GM18520 (cell line): ENCODE measurements around the gene GRAMD2A.
A peak's percentile ranks its signal among the peaks of the same experiment; 100 is the strongest.

Experiments used
- ATAC-seq: cut with Tn5 transposase; IDR thresholded peaks from one replicate; pipeline ENCODE4 v1.9.1; 2021; ENCODE audit not compliant: unreplicated experiment

The GRAMD2A gene

DNA sequence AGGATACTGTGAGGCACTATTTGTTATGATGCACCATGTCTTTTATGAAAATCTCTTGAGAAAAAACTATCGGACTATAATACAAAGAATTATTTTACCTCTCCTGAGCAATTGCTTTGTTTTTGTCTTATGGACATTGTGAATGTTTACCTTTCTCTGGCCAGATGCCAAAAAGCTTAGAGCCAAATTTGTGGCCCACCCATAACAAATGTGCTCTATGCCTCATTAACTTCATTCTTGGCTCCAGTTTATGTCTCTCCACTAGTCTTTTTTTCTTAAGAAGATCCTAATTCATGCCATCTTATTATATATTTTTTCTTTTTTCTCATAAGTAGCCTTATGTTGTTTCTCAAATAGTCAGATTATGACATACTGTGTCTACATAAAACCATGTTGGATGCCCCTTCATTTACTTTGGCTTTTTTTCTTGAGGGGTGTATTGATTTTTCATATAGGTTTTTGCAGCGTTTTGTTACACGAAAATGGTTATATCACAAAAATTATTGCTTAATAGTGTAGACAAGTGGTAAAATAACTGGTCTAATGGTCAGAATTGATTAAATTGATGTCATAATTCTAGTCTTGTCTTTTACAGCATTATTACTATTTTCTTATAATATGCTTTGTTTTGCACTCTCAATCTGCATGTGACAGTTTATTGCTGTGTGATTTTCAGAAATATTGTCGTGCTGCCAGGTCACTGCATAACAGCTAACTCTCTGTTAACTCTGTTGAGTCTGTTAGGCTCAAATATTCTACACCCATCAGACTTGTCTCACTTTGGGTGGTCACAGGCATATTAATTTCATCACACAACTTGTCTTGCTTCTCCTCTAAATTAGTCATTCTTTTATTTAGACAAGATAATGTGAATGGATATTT lies 61.2 kb downstream of the GRAMD2A start:
- no peak for ATAC-seq

DNA sequence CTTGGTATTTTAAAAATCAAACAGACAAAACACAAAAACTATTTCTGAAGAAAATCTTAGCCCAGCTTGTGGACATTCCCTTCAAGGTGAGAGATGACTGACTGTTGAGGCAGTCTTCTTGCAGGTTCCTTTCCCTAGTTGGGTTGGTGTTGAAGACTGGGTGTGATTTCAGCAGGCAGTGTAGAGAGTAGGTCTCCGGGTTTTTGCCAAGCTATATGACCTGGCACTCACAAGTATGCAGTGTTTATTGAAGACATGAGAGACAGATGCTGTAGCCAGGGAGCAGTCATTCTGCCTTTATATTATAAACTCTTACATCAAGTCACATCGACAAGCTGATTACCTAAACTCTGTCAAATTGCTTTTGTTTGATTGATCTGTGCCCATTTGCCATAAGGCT lies 61.9 kb downstream of the GRAMD2A start:
- ATAC-seq, result no peak

DNA sequence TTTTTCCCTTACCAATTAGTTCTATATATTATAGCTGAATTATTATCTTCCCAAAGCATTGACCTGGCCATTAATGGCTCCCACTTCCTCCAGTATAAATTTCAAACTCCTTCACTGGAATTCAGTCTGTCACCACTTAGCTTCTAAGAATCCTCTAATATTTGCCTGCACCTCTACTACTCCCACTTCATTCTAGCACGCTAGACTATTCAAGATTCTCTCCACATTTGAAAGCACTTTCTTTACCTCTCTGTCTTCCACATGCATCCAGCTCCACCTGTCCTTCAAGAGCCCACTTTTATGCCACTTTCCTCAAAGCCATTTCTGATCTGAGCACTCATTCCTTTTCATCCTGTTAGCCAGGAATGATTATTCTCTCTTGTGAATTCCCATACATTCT lies 64.4 kb downstream of the GRAMD2A start:
- no peak for ATAC-seq

DNA sequence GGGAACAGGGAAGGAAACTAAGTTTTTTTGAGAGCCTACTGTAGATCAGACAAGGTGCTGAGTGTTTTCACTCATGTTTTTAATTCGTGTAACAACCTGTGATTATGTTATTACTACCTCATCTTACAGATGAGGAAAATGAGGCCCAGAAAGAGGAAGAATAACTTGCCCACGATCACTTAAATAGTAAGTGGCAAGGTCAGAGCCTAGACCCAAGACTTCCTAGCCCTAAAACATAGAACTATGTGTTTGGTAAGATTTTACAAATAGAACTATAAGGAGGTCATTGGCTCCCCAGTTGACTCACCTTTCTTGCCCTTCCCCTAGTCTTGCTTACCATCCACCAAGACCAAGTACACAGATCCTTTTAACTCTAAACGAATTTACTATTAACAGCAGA lies 65.7 kb downstream of the GRAMD2A start:
- ATAC-seq, result no peak

DNA sequence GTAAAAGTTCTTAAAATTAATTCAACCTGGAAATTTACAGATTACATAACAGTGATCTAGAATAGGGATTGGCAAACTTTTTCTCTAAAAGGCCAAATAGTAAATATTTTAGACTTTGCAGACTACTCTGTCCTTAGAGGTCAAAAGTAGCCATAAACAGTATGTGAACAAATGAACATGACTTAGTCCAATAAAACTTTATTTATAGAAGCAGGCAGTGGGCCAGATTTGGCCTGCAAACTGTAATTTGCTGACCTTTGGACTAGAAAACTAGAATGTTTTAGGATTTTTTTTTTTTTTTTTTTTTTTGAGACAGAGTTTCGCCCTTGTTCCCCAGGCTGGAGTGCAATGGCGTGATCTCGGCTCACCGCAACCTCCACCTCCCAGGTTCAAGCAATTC lies 67.3 kb downstream of the GRAMD2A start:
- ATAC-seq, result no peak

DNA sequence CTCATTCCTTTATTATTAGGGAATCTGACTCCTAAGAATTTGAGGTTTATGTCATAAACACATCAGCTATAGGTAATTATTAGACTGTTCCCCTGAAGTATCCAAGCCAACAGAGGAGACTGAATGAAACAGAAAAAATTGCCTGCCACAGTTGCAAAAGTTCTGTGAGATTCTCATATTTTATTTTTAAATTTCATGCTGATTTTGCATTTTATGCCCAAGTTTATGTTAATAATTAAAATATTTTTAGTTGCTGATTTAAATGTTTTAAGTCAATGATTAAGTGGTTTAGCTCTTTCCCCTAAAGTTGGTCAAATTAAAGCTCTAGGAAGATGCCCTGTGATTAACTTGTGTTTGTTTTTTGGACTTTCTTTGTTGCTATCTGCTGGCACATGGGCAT lies 69.2 kb downstream of the GRAMD2A start:
- no peak for ATAC-seq

DNA sequence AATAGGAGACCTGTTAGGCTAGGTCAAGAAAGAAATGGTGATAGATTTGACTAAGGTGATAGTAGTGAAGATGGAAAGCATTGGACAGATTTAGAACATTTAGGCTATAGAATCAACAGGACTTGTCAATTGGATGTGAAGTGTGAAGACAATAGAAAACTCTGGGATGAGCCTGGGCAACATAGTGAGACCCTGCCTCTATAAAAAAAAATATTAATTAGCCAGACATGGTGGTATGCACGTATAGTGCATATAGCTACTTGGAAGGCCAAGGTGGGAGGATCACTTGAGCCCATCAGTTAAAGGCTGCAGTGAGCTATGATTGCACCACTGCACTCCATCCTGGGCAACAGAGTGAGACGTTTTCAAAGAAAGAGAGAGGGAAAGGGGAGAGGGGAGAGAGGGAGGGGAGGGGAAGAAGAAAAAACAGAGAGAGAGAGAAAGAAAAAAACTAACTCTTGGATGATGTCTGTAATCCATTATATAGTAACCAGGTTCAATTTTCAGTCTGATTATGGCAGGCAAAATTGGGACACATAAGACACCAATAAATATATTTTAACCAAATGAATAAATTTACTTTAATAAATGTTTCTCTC lies 69.8 kb downstream of the GRAMD2A start:
- ATAC-seq, result no peak

DNA sequence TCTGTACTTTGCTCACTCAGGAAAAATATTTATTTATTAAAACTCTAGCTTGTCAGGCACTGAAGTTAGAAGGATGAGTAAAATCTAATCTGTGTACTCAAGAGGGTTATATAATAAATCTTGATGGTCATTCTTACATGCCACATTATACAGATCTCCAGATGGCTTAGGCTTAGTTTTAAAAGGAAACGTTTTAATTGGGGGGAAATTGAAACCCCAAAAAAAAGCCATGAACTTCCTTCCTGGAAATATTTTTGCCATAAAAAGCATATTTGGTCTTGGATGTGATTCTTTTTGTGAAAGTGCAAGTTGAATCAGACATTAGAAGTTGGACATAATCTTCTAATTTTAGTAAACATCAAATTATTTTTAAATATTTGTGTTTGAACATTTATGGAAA lies 73.4 kb downstream of the GRAMD2A start:
- ATAC-seq, result no peak

DNA sequence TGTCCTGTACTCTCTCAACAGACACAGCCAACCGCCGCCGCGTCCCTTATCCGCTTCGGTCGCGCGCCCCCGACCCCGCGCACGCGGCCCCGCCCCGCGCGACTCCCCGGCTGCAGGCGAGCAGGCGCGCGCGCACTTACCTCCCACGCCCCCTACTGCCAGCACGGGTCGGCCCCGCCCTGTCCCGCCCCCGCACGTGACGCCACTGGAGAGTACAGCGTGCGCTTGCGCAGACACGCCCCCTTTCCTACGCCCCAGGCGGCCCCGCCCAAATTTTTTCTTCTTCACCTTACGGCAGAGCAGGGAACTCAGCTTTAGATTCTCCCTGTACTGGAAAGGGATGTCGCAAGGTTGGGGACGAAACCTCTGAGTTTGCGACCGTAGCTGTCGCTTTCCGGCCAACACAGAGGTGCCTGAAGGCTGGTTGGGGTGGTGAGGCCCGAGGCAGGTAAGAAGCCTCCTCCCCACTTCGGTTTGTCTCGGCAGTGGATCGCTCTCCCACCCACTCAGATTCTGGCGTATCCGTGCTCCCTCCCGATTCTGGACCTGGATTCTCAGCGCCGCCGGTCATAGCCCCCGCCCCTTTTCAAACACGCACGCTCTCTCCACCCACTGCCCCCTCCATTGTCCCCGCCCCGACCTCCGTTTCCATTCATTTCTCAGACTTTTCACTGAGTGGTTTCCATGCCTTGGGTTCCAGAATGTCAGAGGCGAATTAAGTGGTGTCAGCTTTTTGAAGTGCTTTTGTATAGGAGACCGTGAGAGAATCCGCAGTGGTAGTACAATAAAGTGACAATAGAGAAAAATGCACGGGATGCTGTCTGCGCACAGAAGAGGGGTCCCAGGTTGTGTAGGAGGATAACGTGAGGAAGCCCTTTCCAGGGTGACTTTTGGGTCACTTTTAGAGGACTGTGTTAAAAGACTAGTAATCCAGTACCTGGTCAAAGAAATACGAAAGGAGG lies 79.3 kb downstream of the GRAMD2A start, which contains the start of the genes MYO9A and SENP8:
Gene MYO9A, minus strand, starts transcription at position 134 of the 962 bp plus-strand sequence. CDS start 71,587 bp downstream, outside the sequence.
Gene SENP8, plus strand, starts transcription at position 387 of the 962 bp plus-strand sequence. CDS start 21,221 bp downstream, outside the sequence.
- peak; percentile 63 for ATAC-seq

DNA sequence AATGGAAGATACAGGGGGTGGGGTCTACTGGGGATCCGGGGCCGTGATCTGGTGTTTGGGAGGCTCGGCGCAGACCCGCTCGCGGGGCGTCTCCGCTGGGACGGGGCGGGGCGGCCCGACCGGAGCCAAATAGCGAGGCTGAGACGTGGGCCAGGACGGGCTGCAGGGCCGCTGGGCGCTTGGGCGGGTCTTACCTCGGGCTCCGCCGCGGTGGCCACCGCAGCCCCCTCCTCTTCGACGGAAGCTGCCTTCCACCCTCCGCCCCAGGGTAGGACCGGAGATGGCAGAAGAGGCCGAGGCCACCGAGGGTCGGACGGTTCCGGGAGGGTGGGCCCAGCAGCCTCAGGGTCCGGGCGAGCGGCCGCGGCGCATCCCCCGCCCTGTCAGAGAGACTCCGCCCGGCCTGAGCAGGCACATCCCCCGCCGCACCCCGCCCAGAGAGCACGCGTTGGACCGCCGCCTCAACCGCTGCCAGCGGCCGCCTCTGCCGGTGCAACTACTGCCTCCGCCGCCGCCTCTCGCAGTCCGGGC lies 80.0 kb downstream of the GRAMD2A start:
- peak; percentile 31 for ATAC-seq

DNA sequence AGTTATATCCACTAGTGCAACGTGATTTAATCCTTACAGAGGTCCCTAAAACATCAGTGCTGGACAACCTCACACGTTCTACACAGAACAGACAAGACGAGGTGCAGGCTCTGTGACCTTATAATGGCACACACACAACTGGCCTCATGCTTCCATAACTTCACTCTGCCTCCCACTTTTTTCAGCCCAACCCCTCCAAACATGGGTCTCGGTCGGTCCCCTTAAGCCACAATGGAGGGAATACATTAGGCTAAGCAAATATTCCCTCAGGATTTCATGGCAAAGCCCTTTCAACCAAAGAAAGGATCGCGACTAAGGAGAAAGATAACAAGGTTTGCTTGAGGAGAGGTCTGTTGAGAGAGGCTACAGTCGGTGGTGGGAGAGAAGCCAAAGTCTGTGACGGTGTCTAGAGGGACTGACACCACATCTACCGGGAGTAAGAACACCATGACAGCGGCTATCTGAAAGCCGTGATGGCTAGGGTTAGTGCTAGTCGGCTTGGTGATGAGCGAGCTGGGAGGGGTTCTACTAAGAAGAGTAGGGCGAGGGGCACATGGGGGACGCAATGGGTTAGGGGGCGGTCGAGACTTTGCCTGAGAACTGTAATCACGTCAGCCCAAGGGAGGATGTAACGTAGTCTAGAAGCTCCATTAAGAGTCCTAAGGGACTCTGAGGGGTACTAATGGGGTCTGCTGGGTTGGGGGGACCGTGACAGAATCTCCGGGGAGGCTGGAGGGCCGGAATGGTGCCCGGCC lies 80.7 kb downstream of the GRAMD2A start:
- ATAC-seq, result no peak

DNA sequence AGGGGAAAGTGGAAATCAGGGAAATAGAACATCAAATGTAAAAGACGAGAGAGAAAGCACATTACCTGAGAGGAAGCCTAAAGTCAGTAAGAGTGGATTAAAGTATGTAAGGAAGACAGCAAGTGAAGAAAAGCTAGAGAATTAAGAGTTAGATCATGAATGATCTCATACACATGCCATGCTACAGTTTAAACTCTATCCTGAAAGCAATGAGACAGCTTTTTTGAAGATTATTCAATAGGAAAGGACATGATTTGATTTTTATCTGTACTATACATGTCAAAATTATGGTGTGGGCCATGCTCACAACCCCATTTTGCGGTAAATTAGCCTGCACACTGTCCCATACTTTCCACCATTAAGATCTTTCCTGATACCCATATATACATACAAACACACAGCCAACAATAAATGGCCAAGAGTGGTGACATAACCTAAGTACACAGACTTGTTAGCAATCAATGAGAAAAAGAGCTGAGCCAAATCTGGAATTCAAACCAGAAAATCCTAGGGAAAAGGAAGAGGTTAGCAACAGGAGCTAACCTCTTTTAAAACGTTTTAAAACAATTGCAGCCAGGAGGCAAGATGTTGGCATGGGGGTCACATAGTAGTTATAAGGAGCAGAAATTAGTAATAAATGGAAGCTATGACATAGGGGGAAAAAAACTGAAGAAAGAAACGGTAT lies 84.1 kb downstream of the GRAMD2A start:
- ATAC-seq, result no peak

DNA sequence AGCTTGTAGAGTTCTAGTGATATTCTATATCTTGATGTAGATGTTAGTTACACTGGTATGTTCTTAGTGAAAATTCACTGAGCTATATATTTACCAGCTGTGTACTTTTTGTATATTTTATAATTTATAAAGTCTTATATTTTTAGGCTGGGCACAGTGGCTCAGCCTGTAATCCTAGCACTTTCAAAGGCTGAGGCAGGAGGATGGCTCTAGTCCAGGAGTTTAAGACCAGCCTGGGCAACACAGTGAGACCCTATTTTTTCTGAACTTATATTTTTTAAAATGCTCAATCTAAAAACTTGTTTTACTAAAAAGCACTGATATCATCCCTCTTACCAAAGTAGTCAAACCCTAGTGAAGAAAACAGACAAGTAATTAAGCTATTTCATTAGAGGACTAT lies 84.8 kb downstream of the GRAMD2A start:
- ATAC-seq, result no peak

DNA sequence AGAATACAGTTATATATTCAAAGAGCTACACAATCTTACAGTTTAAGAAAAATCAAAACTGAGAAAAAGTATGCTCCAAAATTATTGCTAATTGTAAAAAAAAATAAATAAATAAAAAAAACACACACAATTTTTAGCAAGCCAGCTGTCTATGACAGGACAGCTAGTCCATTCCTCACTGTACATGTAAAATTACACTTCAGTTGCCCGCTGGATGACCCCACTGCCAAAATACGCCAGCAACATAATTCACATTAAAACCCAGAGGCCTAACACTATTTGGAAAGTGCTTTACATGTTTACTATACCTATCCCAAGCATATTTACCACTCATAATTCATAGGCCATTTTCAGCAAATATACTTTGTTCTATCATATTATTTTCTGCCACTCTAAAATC lies 85.5 kb downstream of the GRAMD2A start:
- ATAC-seq, result no peak

DNA sequence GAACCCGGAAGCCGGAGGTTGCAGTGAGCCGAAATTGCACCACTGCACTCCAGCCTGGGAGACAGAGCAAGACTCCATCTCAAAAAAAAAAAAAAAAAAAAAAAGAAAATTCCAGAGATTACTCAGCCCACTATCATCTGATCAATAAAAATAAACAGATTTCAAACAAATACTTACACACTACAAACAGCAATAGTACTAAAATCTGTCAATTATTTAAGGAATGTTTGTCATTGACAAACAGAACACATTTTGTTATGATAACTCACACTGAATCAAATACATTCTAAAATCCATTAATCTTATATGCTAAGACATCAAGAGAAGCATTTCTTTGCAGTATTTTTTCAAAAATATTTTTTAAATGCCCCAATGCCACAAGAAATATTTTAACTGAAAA lies 87.2 kb downstream of the GRAMD2A start:
- ATAC-seq, result no peak
